Sigmoid colon (tissue), 7 donors: ENCODE data around the gene ANKIB1. TPM values are rescaled to one million over a fixed set of nuclear protein-coding genes. Genes with fewer than 3 reads are reported as not detected.
A peak's percentile ranks its signal among the peaks of the same experiment; 100 is the strongest.

Source experiments
- DNase-seq: peaks from one replicate; pipeline ENCODE4 v3.0.0-alpha.2; 2019
- H3K27ac ChIP-seq, 4 donors: fragments of 200-600 bp; sonication (generic); one replicate each; pipeline ENCODE4 v1.5.1; 2016 to 2019; ENCODE audit warnings: mild to moderate bottlenecking in 1 of 4
- H3K27me3 ChIP-seq, 3 donors: fragments of 200-600 bp; sonication (generic); one replicate each; pipeline ENCODE4 v1.5.1; 2019; ENCODE audit warnings: mild to moderate bottlenecking in 1 of 3
- H3K36me3 ChIP-seq, 4 donors: fragments of 200-600 bp; sonication (generic); one replicate each; pipeline ENCODE4 v1.5.1; 2016 to 2019
- H3K4me1 ChIP-seq, 4 donors: fragments of 200-600 bp; sonication (generic); one replicate each; pipeline ENCODE4 v1.5.1; 2017 to 2019
- H3K4me3 ChIP-seq, 4 donors: fragments of 200-600 bp; sonication (generic); one replicate each; pipeline ENCODE4 v1.5.1; 2017 to 2019; ENCODE audit warnings: mild to moderate bottlenecking in 2 of 4, moderate library complexity in 1 of 4
- H3K9me3 ChIP-seq, 4 donors: fragments of 200-600 bp in 3 of 4; sonication (generic) in 3 of 4; one replicate each; pipeline versions ENCODE4 v1.5.1 to v1.6.1; 2013 to 2019
- EP300 ChIP-seq, 4 donors: sonication (generic); formaldehyde crosslinking; IDR thresholded peaks; one replicate each; pipeline ENCODE4 v1.6.1; 2017; ENCODE audit warnings: antibody characterized with exemption in 4 of 4
- POLR2A ChIP-seq, 2 donors: fragments of 450-650 bp; IDR thresholded peaks; one replicate each; pipeline ENCODE4 v1.6.1; 2016; ENCODE audit warnings: antibody characterized with exemption in 2 of 2, mild to moderate bottlenecking in 2 of 2, moderate library complexity in 2 of 2
- POLR2AphosphoS5 ChIP-seq, 4 donors: sonication (generic); formaldehyde crosslinking; IDR thresholded peaks; one replicate each; pipeline ENCODE4 v1.6.1; 2017; ENCODE audit warnings: antibody characterized with exemption in 4 of 4
- WGBS, 2 donors: extraction: QIAGEN DNeasy Blood & Tissue Kit; methylation state at CpG; one replicate each; pipeline ENCODE4 v1.1.7; 2013; 5-methylcytosine and 5-hydroxymethylcytosine counted together
- intact Hi-C: fragments of 100-400 bp; cut with DNase I; formaldehyde crosslinking; loops from one replicate; pipeline ENCODE4 v1.15.1; 2023
- polyA plus RNA-seq, 3 donors: library from polyadenylated mRNA; stranded (reverse); fragments of 200-250 nt; gene quantifications; one replicate each; pipeline ENCODE4 v1.2.3, GENCODE V29; 2013
- total RNA-seq, 4 donors: library from RNA; depleted of rRNA; stranded (reverse); fragments of >200 nt; gene quantifications; one replicate each; pipeline ENCODE4 v1.1.0, GENCODE V29; 2016
- TF ChIP-seq, protein P1 (sequence below), 4 experiments: fragments of 450-650 bp in 3 of 4; fragments of 200-600 bp in 1 of 4; IDR thresholded peaks; one replicate each; pipeline ENCODE4 v1.5.1; 2016 to 2019; ENCODE audit warnings: antibody characterized with exemption in 4 of 4, mild to moderate bottlenecking in 3 of 4, moderate library complexity in 2 of 4
- donor health status: healthy with polysubstance abuse.
- donor health status: Bipolar disorder and iron deficiency.
- donor health status: healthy.

Gene ANKIB1
- total and polyA plus RNA-seq, 7 donors, result 12.6 to 37.5 (median 24.6) TPM

DNA sequence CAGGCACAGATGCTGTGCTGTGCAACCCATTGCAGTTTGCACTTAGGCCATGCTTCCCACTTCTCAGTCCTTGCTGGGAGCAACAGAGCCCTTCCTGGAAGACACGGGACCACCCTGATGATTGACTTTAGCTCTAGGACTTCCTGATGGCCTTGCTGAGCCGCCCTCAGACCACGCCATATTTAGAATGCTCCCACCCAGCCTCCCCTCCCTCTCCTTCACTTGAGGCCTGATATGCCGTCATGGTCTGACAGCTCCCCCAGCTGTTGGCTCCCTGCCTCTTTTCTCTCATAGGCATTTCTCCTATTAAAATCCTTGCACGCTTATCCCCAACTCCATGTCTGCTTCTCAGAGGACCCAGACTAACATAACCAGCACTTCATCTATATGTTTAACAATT is 172.1 kb downstream of the ANKIB1 start:
- no peaks in the 10 kb centered on the region for H3K27me3 ChIP-seq
- intact Hi-C loops, result no loop called here
- TF ChIP-seq EP300 (IDR thresholded peaks at IDR 0.05) (no peak), POLR2A (IDR thresholded peaks at IDR 0.05) (no peak), POLR2AphosphoS5 (IDR thresholded peaks at IDR 0.05) (no peak)
- TF ChIP-seq, protein P1, sequence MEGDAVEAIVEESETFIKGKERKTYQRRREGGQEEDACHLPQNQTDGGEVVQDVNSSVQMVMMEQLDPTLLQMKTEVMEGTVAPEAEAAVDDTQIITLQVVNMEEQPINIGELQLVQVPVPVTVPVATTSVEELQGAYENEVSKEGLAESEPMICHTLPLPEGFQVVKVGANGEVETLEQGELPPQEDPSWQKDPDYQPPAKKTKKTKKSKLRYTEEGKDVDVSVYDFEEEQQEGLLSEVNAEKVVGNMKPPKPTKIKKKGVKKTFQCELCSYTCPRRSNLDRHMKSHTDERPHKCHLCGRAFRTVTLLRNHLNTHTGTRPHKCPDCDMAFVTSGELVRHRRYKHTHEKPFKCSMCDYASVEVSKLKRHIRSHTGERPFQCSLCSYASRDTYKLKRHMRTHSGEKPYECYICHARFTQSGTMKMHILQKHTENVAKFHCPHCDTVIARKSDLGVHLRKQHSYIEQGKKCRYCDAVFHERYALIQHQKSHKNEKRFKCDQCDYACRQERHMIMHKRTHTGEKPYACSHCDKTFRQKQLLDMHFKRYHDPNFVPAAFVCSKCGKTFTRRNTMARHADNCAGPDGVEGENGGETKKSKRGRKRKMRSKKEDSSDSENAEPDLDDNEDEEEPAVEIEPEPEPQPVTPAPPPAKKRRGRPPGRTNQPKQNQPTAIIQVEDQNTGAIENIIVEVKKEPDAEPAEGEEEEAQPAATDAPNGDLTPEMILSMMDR (IDR thresholded peaks at IDR 0.05), result no peak
- H3K4me3 ChIP-seq, result no peak overlapping the region
- no peaks in the 10 kb centered on the region for H3K36me3 ChIP-seq
- no peak overlapping the region for H3K27ac ChIP-seq
- no peaks in the 10 kb centered on the region for H3K9me3 ChIP-seq
- H3K4me1 ChIP-seq, result no peaks in the 10 kb centered on the region
- no peak for DNase-seq
- 91% methylated on average over 5 of the region's 5 CpGs for WGBS, 2 donors

DNA sequence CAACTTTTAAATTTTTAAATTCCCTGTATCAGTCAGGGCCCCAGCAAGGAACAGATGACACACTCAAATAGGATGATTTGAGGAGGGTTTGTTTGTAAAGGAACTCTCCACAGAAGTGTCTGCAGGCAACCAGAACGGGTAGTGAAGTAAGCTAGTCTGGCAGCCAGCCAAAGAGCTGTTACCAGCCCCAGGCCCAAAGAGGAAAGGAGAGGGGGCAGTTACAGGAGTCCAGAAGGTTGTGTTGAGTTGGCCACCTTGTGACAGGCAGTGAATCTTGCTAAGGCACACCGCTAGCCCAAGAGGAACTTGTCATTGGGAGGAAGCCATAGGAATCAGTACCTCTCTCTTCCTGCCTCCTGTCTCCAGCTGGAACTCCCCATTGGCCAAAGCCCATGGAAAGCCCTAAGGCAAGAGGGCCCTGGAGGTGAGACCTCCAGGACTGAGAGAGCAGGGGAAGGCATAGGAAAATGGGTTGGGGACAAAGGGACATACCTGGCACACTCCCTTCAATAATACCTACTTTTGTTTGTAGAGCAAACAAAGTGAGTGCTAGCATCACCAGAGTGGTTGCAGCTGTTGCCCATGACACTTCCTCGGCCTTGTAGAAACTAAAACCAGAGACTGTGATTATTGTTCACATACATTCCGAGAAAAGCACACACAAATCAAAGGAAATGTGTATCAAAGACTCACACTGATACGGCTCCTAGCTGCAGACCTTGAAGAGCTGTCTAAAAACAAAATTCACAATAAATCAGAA is 176.1 kb downstream of the ANKIB1 start:
- TF ChIP-seq POLR2AphosphoS5 (IDR thresholded peaks at IDR 0.05) (no peak), EP300 (IDR thresholded peaks at IDR 0.05) (no peak), POLR2A (IDR thresholded peaks at IDR 0.05) (no peak)
- TF ChIP-seq, protein P1 (IDR thresholded peaks at IDR 0.05), result no peak
- 23 to 44% methylated on average over 5 of the region's 5 CpGs for WGBS, 2 donors
- no peak overlapping the region for H3K4me3 ChIP-seq
- H3K4me1 ChIP-seq, result peaks cover 0 to 8% (median 0%) of the 10 kb centered on the region in 4 donors
- intact Hi-C loops, result no loop called here
- H3K9me3 ChIP-seq, result no peaks in the 10 kb centered on the region
- H3K36me3 ChIP-seq, result no peaks in the 10 kb centered on the region
- no peak for DNase-seq
- no peak overlapping the region for H3K27ac ChIP-seq
- H3K27me3 ChIP-seq, result peaks cover 0 to 5% (median 0%) of the 10 kb centered on the region in 3 donors

DNA sequence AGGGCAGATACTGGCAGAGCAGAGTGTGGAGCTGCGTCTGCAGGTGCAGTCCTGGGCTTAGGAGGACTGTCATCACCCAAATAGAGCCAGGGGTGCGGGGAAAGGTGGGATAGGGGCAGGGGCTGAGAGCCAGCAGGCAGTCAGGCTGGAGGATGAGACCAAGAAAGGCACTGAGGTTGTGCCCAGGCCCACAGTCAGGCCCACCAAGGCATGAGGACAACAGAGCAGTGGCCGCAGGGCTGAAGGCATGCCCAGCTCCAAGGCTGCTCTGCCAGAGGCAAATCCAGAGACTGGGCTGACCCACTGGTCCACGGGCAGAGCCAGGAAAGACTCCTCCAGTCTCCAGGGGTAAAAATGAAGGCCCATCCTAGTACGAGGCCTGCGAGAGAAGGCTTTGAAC is 177.2 kb downstream of the ANKIB1 start:
- no peak for DNase-seq
- H3K9me3 ChIP-seq, result no peaks in the 10 kb centered on the region
- H3K27me3 ChIP-seq, result peaks cover 0 to 5% (median 0%) of the 10 kb centered on the region in 3 donors
- no peak overlapping the region for H3K27ac ChIP-seq
- H3K4me1 ChIP-seq, result peaks cover 0 to 8% (median 0%) of the 10 kb centered on the region in 4 donors
- WGBS, 2 donors, result 96% methylated on average over 6 of the region's 6 CpGs
- H3K36me3 ChIP-seq, result no peaks in the 10 kb centered on the region
- intact Hi-C loops, result no loop called here
- no peak overlapping the region for H3K4me3 ChIP-seq
- no peak for TF ChIP-seq EP300 (IDR thresholded peaks at IDR 0.05)
- TF ChIP-seq, protein P1 (IDR thresholded peaks at IDR 0.05), result no peak
- no peak for TF ChIP-seq POLR2AphosphoS5 (IDR thresholded peaks at IDR 0.05)
- no peak for TF ChIP-seq POLR2A (IDR thresholded peaks at IDR 0.05)

DNA sequence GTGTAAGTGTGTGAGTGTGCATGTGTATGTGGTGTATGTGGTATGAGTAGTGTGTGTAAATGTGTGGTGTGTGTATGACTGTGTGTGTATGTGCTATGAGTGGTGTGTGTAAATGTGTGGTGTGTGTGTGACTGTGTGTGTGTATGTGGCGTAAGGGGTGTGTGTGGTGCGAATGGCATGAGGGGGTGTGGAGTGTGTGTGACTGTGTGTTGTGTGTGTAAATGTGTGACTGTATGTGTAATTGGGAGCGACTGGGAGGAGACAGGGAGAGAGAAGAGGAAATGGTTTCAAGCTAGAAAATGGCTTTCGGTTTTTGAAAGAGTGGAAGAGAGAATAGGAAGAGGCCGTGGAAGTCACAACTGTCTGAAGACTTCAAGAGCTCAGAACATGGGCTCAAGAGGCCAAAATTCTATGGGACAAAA is 177.9 kb downstream of the ANKIB1 start:
- H3K27me3 ChIP-seq, result peaks cover 0 to 5% (median 0%) of the 10 kb centered on the region in 3 donors
- no peak for DNase-seq
- H3K9me3 ChIP-seq, result no peaks in the 10 kb centered on the region
- no peaks in the 10 kb centered on the region for H3K36me3 ChIP-seq
- intact Hi-C loops, result loop anchor here (1.0 kb wide), 1 partner anchor 24 kb away; the partner anchor contains the start of gene GATAD1
- H3K27ac ChIP-seq, result peak overlapping the region in 2 of 4 donors; percentile 58 to 67
- TF ChIP-seq, protein P1 (IDR thresholded peaks at IDR 0.05), result no peak
- TF ChIP-seq EP300 (IDR thresholded peaks at IDR 0.05) (no peak), POLR2AphosphoS5 (IDR thresholded peaks at IDR 0.05) (no peak)
- H3K4me3 ChIP-seq, result peak overlapping the region in 2 of 4 donors; percentile 54
- 78 to 79% methylated on average over 5 of the region's 5 CpGs for WGBS, 2 donors
- H3K4me1 ChIP-seq, result peaks cover 0 to 8% (median 0%) of the 10 kb centered on the region in 4 donors
